Epithelial cell of esophagus (primary cell): ENCODE data around the gene SETD1A.

ENCODE experiments used
- DNase-seq: peaks from one replicate; pipeline ENCODE4 v3.0.0; 2010; ENCODE audit warnings: low read depth
- H3K4me3 ChIP-seq: 2 replicates; pipeline ENCODE4 v1.5.1; 2011; ENCODE audit warnings: mild to moderate bottlenecking, low read length, control low read depth
- CTCF ChIP-seq: IDR thresholded peaks from 2 replicates; pipeline ENCODE4 v1.5.1; 2011; ENCODE audit warnings: low read depth, mild to moderate bottlenecking, low read length, control low read depth, inconsistent platforms; ENCODE audit not compliant: insufficient read depth; ENCODE audit errors: missing control alignments

The SETD1A gene

GRCh38 chr16:30966033-30966619 is 8.6 kb downstream of the SETD1A start:
- no peak overlapping the region for H3K4me3 ChIP-seq
- DNase-seq, result no peak
- no peak for TF ChIP-seq CTCF

- no peak for TF ChIP-seq CTCF
- H3K4me3 ChIP-seq, result no peak overlapping the region
- no peak for DNase-seq
Observed at GRCh38 chr16:30967795-30968194, 10.2 kb downstream of the SETD1A start.

GRCh38 chr16:30969246-30969842 is 11.8 kb downstream of the SETD1A start:
- H3K4me3 ChIP-seq, result no peak overlapping the region
- DNase-seq, result no peak
- TF ChIP-seq CTCF, result no peak

- TF ChIP-seq CTCF, result no peak
- no peak for DNase-seq
- no peak overlapping the region for H3K4me3 ChIP-seq
Observed at GRCh38 chr16:30971298-30971697, 13.7 kb downstream of the SETD1A start.

GRCh38 chr16:30972872-30973271 is 15.3 kb downstream of the SETD1A start:
- no peak for TF ChIP-seq CTCF
- H3K4me3 ChIP-seq, result no peak overlapping the region
- DNase-seq, result no peak

GRCh38 chr16:30974348-30974747 is 16.8 kb downstream of the SETD1A start:
- H3K4me3 ChIP-seq, result no peak overlapping the region
- TF ChIP-seq CTCF, result no peak
- no peak for DNase-seq

GRCh38 chr16:30976486-30976885 is 18.9 kb downstream of the SETD1A start:
- no peak overlapping the region for H3K4me3 ChIP-seq
- DNase-seq, result no peak
- no peak for TF ChIP-seq CTCF
